ENCODE measurements around the gene PACS2. TPM values are rescaled to one million over a fixed set of nuclear protein-coding genes. Genes with fewer than 3 reads are reported as not detected.

PACS2 gene
- total and polyA plus RNA-seq, 2 of the 8 experiments (the other 6 are each of a cell fraction or from before 2014, with no cell fraction given) = 38.0 to 62.8 TPM

DNA sequence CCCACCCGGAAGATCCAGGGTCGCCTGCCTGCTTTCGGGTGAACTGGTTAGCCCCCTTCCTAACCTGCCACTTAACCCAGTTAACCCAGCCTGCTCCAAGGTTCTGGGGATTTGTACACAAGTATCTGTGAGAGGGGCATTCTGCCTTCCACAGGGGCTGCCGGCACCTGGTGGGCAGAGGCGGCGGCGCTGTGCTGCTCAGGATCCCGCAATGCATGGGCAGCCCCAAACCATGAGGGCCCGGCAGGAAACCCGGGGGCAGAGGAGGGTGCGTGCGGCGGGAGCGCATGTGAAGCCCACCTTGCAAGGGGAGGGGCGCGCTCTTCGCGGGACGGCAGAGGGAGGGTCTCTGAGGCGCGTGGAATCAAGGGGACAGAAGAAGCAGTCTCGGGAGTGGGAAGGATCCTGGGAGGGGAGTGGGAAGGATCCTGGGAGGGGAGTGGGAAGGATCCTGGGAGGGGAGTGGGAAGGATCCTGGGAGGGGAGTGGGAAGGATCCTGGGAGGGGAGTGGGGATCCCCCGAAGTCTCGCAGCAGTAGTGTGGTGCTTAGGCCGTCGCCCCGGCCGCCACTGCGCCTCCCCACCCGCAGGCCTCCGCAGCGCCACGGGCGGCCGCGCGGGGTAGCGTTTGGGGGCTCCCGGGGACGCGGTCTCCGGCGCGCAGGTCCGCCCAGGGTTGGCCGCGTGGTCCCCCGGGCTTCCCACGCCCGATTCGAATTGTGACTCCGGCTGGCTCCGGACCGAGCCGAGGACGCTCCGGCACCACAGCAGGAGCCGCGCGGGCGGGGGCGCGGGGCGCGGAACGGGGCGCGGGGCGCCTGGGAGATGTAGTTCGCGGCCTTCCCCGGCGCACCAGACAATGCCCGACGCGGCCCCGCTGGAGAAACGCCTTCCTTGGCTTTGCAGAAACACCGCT lies 100.2 kb downstream of the PACS2 start:
- Histone ChIP-seq H3K79me2 (ENCODE audit: control insufficient read depth in 1 of 2, insufficient read depth in 2 of 2, low read length in 2 of 2) (peaks cover 0 to 6% of the 10 kb centered on the region in 2 experiments; a peak in 1 of 4 replicates), H2BK5ac (ENCODE audit: low read depth, low read length) (no peak overlapping the region), H3K56ac (replicated peaks; ENCODE audit: insufficient read length, low read depth, low read length) (no peak overlapping the region), H2AFZ (ENCODE audit: low read length) (no peak overlapping the region), H2BK120ac (replicated peaks; ENCODE audit: low read depth, low read length) (no peak overlapping the region), H2BK20ac (ENCODE audit: low read length) (no peak overlapping the region), H3K4me1 (replicated peaks in 1 of 4; ENCODE audit: control insufficient read depth in 3 of 4, insufficient read depth in 4 of 4, low read length in 3 of 4) (peaks cover 0 to 18% (median 14%) of the 10 kb centered on the region in 4 experiments; a peak in 6 of 7 replicates), H3K23ac (ENCODE audit: insufficient read length) (no peak overlapping the region), H3K27me3 (replicated peaks in 1 of 4; ENCODE audit: control insufficient read depth in 3 of 4, extremely low read depth in 1 of 4, insufficient read depth in 3 of 4, low read length in 3 of 4) (peaks cover 8 to 47% (median 42%) of the 10 kb centered on the region in 4 experiments), H3K79me1 (ENCODE audit: low read depth, low read length) (0 out of 2 replicates have a peak, but pooled peaks cover 5% of the 10 kb centered on the region), H4K5ac (ENCODE audit: insufficient read length, low read depth, low read length) (peak overlapping the region; percentile 59), H3K27ac (ENCODE audit: low read depth, low read length) (no peak overlapping the region), H3K4ac (replicated peaks; ENCODE audit: insufficient read length, low read depth, low read length) (no peak overlapping the region), H3K14ac (ENCODE audit: insufficient read length) (no peak overlapping the region), H4K91ac (replicated peaks; ENCODE audit: insufficient read length, low read length) (no peak overlapping the region), H3K18ac (ENCODE audit: extremely low read depth, low read length) (peak overlapping the region; percentile 60), H3K4me2 (ENCODE audit: insufficient read depth in 1 of 2, low read depth in 2 of 2, low read length in 2 of 2) (peak overlapping the region; percentile 66 to 69), H4K8ac (ENCODE audit: extremely low read depth, insufficient read depth, low read length) (peak overlapping the region; percentile 31; the same call in 1 of the 2 replicates), H3K4me3 (ENCODE audit: extremely low read depth in 1 of 4, insufficient read depth in 2 of 4, low read depth in 3 of 4, low read length in 4 of 4) (peak overlapping the region; percentile 36 to 68 (median 52)), H3K9ac (replicated peaks in 1 of 4; ENCODE audit: extremely low read depth in 1 of 4, low read depth in 3 of 4, low read length in 3 of 4) (peak overlapping the region in 2 of 4 experiments; percentile 58 to 62; a peak in 4 of 7 replicates), H3K36me3 (ENCODE audit: control insufficient read depth in 2 of 4, insufficient read depth in 4 of 4, low read length in 3 of 4) (no peaks in the 10 kb centered on the region; a peak in 1 of 8 replicates), H3K23me2 (ENCODE audit: low read depth, low read length) (peaks cover 14% of the 10 kb centered on the region; the same call in 1 of the 2 replicates), H2BK12ac (ENCODE audit: low read depth, low read length) (peak overlapping the region; percentile 39; the same call in 1 of the 2 replicates), H2AK5ac (ENCODE audit: low read depth, low read length) (no peak overlapping the region; the same call in 1 of the 2 replicates), H2BK15ac (ENCODE audit: low read length) (no peak overlapping the region), H3K9me3 (ENCODE audit: insufficient read depth in 2 of 2, low read depth in 1 of 2, low read length in 1 of 2) (no peaks in the 10 kb centered on the region), H4K20me1 (replicated peaks in 1 of 2; ENCODE audit: control insufficient read depth in 1 of 2, insufficient read depth in 2 of 2, low read length in 2 of 2) (peaks cover 0 to 8% of the 10 kb centered on the region in 2 experiments)
- FAIRE-seq (no peak), DNase-seq (ENCODE audit: low read depth in 1 of 2, low spot score in 2 of 2) (peak in 1 of 2 experiments; percentile 85)
- ChIA-PET CTCF (ENCODE audit: partially characterized antibody) (interaction anchor here (1.2 to 1.8 kb wide), 3 partner anchors 68 to 74 kb away, joined by 3 to 5 read pairs (median 3); no protein-coding TSS in a partner anchor), POLR2A (ENCODE audit: partially characterized antibody) (interaction anchor here (0.7 to 1.3 kb wide), 2 partner anchors 21 to 57 kb away, joined by 3 to 4 read pairs; no protein-coding TSS in a partner anchor)
- WGBS, 2 experiments (ENCODE audit: extremely low coverage in 1 of 2, insufficient coverage in 1 of 2, insufficient read length in 1 of 2, insufficient replicate concordance in 2 of 2, low coverage in 1 of 2, low lambda C conversion rate in 2 of 2, missing lambda C conversion rate in 1 of 2) = 9% methylated on average over 36 of the region's 79 CpGs; no CpG with 5 or more reads in 1 of the 2 experiments
- TF ChIP-seq POLR2A (IDR thresholded peaks at IDR 0.05; ENCODE audit: control extremely low read depth in 1 of 2, low read depth in 2 of 2, low read length in 2 of 2) (peak in 1 of 2 experiments; percentile 47; a peak in 1 of 3 replicates), CHD1 (IDR thresholded peaks at IDR 0.05; ENCODE audit: low read depth, low read length) (no peak), BRCA1 (IDR thresholded peaks at IDR 0.05; ENCODE audit: low read depth, low read length) (no peak), CTCF (IDR thresholded peaks at IDR 0.05; ENCODE audit: control extremely low read depth in 1 of 3, insufficient read depth in 1 of 3, low read depth in 1 of 3, low read length in 3 of 3) (peak in 2 of 3 experiments; percentile 41 to 42; a peak in 3 of 4 replicates), SP2 (IDR thresholded peaks at IDR 0.05; ENCODE audit: low read length) (no peak), NRF1 (IDR thresholded peaks at IDR 0.05; ENCODE audit: low read depth, low read length) (no peak), PHF8 (conservative IDR thresholded peaks at IDR 0.05; ENCODE audit: low read depth, low read length) (peak; percentile 48), EZH2 (IDR thresholded peaks at IDR 0.05; ENCODE audit: low read depth, low read length, severe bottlenecking) (no peak)

Measured in H1 (cell line).